WERI-Rb-1 (cell line): ENCODE measurements around the gene TRAPPC10.

Experiments
- DNase-seq: peaks from one replicate; pipeline ENCODE4 v3.0.0-alpha.2; 2020
- H3K27ac ChIP-seq: fragments of 250-450 bp; sonication (Bioruptor Pico); 2 replicates; pipeline ENCODE4 v1.5.1; 2020; ENCODE audit warnings: mild to moderate bottlenecking, moderate library complexity
- H3K27me3 ChIP-seq: fragments of 250-450 bp; sonication (Bioruptor Pico); 2 replicates; pipeline ENCODE4 v1.5.1; 2021; ENCODE audit warnings: mild to moderate bottlenecking, low read depth, moderate library complexity; ENCODE audit not compliant: insufficient read depth, severe bottlenecking
- H3K36me3 ChIP-seq: fragments of 250-450 bp; sonication (Bioruptor Pico); 2 replicates; pipeline ENCODE4 v1.5.1; 2020; ENCODE audit warnings: mild to moderate bottlenecking, moderate library complexity
- H3K4me3 ChIP-seq: 2 replicates; pipeline ENCODE4 v1.5.1; 2011; ENCODE audit warnings: low read depth, mild to moderate bottlenecking, control low read depth, low read length
- H3K9me3 ChIP-seq: fragments of 250-450 bp; sonication (Bioruptor Pico); 2 replicates; pipeline ENCODE4 v1.5.1; 2021; ENCODE audit warnings: mild to moderate bottlenecking, moderate library complexity; ENCODE audit not compliant: severe bottlenecking
- TF ChIP-seq, protein P1 (sequence below): IDR thresholded peaks from 2 replicates; pipeline ENCODE4 v1.5.1; 2011; ENCODE audit warnings: low read depth, mild to moderate bottlenecking, control low read depth, inconsistent platforms, low read length

The TRAPPC10 gene

GRCh38 chr21:44017601-44018000 lies 5.5 kb downstream of the TRAPPC10 start:
- TF ChIP-seq, protein P1, sequence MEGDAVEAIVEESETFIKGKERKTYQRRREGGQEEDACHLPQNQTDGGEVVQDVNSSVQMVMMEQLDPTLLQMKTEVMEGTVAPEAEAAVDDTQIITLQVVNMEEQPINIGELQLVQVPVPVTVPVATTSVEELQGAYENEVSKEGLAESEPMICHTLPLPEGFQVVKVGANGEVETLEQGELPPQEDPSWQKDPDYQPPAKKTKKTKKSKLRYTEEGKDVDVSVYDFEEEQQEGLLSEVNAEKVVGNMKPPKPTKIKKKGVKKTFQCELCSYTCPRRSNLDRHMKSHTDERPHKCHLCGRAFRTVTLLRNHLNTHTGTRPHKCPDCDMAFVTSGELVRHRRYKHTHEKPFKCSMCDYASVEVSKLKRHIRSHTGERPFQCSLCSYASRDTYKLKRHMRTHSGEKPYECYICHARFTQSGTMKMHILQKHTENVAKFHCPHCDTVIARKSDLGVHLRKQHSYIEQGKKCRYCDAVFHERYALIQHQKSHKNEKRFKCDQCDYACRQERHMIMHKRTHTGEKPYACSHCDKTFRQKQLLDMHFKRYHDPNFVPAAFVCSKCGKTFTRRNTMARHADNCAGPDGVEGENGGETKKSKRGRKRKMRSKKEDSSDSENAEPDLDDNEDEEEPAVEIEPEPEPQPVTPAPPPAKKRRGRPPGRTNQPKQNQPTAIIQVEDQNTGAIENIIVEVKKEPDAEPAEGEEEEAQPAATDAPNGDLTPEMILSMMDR: no peak
- H3K9me3 ChIP-seq: no peaks in the 10 kb centered on the region
- H3K27ac ChIP-seq: peak overlapping the region; percentile 74

DNA sequence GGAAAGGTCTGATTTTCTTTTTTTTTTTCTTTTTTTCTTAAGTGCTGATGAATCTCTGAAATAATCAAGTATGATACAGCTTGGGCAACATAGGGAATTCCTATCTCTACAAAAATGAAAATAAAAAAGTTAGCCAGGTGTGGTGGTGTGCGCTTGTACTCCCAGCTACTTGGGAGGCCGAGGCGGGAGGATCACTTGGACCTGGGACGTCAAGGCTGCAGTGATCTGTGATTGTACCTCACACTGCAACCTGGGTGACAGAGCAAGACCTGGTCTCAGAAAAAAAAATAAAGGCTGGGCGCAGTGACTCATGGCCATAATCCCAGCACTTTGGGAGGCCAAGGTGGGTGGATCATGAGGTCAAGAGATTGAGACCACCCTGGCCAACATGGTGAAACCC lies 6.0 kb downstream of the TRAPPC10 start:
- H3K27me3 ChIP-seq: no peaks in the 10 kb centered on the region
- DNase-seq: no peak
- TF ChIP-seq, protein P1: no peak
- H3K9me3 ChIP-seq: no peaks in the 10 kb centered on the region
- H3K4me3 ChIP-seq: no peak overlapping the region
- peak overlapping the region; percentile 74 for H3K27ac ChIP-seq
- H3K36me3 ChIP-seq: 0 out of 2 replicates have a peak, but pooled peaks cover 3% of the 10 kb centered on the region

More at GRCh38 chr21:44017601-44018000, 5.5 kb downstream of the TRAPPC10 start:
- DNase-seq: no peak
- no peak overlapping the region for H3K4me3 ChIP-seq
- 0 out of 2 replicates have a peak, but pooled peaks cover 3% of the 10 kb centered on the region for H3K36me3 ChIP-seq
- no peaks in the 10 kb centered on the region for H3K27me3 ChIP-seq

DNA sequence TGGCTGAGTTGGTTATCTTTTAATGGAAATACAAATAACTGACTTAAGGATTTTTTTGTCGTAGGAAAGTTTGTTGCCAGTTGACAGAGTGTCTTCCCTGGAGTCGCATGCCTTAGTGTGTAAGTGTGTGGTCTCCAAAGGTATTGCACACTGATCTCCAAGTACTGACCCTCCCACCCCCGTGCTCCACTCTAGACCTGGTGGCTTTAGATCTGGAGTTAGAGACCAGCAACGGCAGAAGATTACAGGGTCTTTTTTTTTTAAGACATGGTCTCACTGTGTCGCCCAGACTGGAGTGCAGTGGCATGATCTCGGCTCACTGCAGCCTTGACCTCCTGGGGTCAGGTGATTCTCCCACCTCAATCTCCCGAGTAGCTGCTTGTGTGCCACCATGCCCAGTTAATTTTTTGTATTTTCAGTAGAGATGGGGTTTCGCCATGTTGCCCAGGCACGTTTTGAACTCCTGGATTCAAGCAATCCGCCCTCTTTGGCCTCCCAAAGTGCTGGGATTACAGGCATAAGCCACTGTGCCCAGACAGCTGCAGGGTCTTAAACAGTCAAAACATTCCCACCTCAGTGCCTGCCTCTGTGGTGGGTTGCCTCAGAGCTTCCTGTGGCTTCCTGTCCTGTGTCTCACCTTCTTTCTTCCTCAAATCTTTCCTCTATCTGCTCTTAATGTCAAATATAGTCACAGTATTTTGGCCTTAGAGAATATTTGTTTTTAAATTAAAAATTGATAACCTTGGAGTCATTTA lies 6.9 kb downstream of the TRAPPC10 start:
- H3K27ac ChIP-seq: peak overlapping the region; percentile 74
- peak overlapping the region; percentile 26 for H3K4me3 ChIP-seq
- H3K9me3 ChIP-seq: no peaks in the 10 kb centered on the region
- 0 out of 2 replicates have a peak, but pooled peaks cover 1% of the 10 kb centered on the region for H3K36me3 ChIP-seq
- H3K27me3 ChIP-seq: no peaks in the 10 kb centered on the region
- DNase-seq: peak; percentile 76
- TF ChIP-seq, protein P1: no peak

DNA sequence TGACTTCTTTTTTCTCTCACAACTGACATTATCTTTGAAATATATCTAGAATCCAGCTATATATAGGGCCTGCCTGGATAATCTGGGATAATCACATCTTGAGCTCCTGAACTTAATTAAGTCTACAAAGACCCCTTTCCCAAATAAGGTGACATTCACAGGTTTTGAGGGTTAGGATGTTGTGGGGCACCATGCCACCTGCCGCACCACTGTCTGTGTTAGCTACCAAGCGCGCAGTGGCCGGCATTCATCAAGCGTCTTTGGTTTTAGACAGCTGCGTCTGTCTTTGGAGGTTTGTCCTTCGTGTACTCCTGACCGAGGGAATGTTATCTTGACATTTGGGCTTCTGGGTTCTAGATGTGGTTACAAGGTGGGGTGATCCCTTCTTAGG lies 7.5 kb downstream of the TRAPPC10 start:
- Histone ChIP-seq H3K9me3 (no peaks in the 10 kb centered on the region), H3K27ac (peak overlapping the region; percentile 74), H3K4me3 (peak overlapping the region; percentile 26), H3K36me3 (no peaks in the 10 kb centered on the region), H3K27me3 (no peaks in the 10 kb centered on the region)
- TF ChIP-seq, protein P1: no peak
- DNase-seq: peak; percentile 40

- Histone ChIP-seq H3K9me3 (no peaks in the 10 kb centered on the region), H3K27me3 (no peaks in the 10 kb centered on the region), H3K27ac (peak overlapping the region; percentile 74), H3K4me3 (peak overlapping the region; percentile 17), H3K36me3 (no peaks in the 10 kb centered on the region)
- DNase-seq: peak; percentile 53
- TF ChIP-seq, protein P1: no peak
Observed at GRCh38 chr21:44020551-44020950, 8.4 kb downstream of the TRAPPC10 start.
